Ishikawa (cell line): Measurements from ENCODE around the gene HCFC1.

Source experiments
- CEBPB ChIP-seq: IDR thresholded peaks from 2 replicates; pipeline ENCODE4 v1.6.1; 2012
- CREB1 ChIP-seq: IDR thresholded peaks from 2 replicates; pipeline ENCODE4 v1.6.1; 2012; ENCODE audit warnings: low read depth
- EGR1 ChIP-seq: IDR thresholded peaks from 2 replicates; pipeline ENCODE4 v1.6.1; 2012
- EP300 ChIP-seq: IDR thresholded peaks from 2 replicates; pipeline ENCODE4 v1.6.1; 2012; ENCODE audit warnings: borderline replicate concordance
- FOXM1 ChIP-seq: IDR thresholded peaks from 2 replicates; pipeline ENCODE4 v1.6.1; 2012; ENCODE audit warnings: low read depth, borderline replicate concordance
- MAX ChIP-seq: IDR thresholded peaks from 2 replicates; pipeline ENCODE4 v1.6.1; 2012
- NFIC ChIP-seq: IDR thresholded peaks from 2 replicates; pipeline ENCODE4 v1.6.1; 2012
- RAD21 ChIP-seq: IDR thresholded peaks from 2 replicates; pipeline ENCODE4 v1.6.1; 2012; ENCODE audit warnings: low read depth
- REST ChIP-seq: IDR thresholded peaks from 2 replicates; pipeline ENCODE4 v1.6.1; 2012; ENCODE audit warnings: low read depth, mild to moderate bottlenecking
- TAF1 ChIP-seq: IDR thresholded peaks from 2 replicates; pipeline ENCODE4 v1.6.1; 2012; ENCODE audit warnings: low read depth, mild to moderate bottlenecking
- TCF12 ChIP-seq: IDR thresholded peaks from 2 replicates; pipeline ENCODE4 v1.6.1; 2012; ENCODE audit warnings: low read depth
- TEAD4 ChIP-seq: IDR thresholded peaks from 2 replicates; pipeline ENCODE4 v1.6.1; 2012
- USF1 ChIP-seq: IDR thresholded peaks from 2 replicates; pipeline ENCODE4 v1.6.1; 2012
- YY1 ChIP-seq: IDR thresholded peaks from 2 replicates; pipeline ENCODE4 v1.6.1; 2012; ENCODE audit warnings: low read depth
- ZBTB7A ChIP-seq: IDR thresholded peaks from 2 replicates; pipeline ENCODE4 v1.6.1; 2012; ENCODE audit warnings: low read depth

HCFC1 gene

GRCh38 chrX:153921511-153922446 is 49.8 kb downstream of the HCFC1 start:
- TF ChIP-seq FOXM1 (no peak), RAD21 (no peak), ZBTB7A (no peak), MAX (no peak), CREB1 (no peak), TEAD4 (no peak), TAF1 (no peak), REST (no peak), USF1 (no peak), CEBPB (no peak), EP300 (no peak), NFIC (no peak), TCF12 (no peak)

- TF ChIP-seq TAF1 (no peak), EGR1 (no peak), YY1 (no peak), USF1 (no peak)
These were observed 50.5 kb downstream of the HCFC1 start for GRCh38 chrX:153921070-153921469.

GRCh38 chrX:153920546-153920945 is 51.1 kb downstream of the HCFC1 start:
- TF ChIP-seq EP300 (no peak), YY1 (no peak), CREB1 (no peak), MAX (no peak), NFIC (no peak), RAD21 (no peak), TEAD4 (no peak)

GRCh38 chrX:153919281-153919680 is 52.3 kb downstream of the HCFC1 start:
- TF ChIP-seq ZBTB7A (no peak), EGR1 (no peak), YY1 (no peak), CREB1 (no peak), RAD21 (no peak), REST (no peak), MAX (no peak), NFIC (no peak), CEBPB (no peak), TCF12 (no peak), USF1 (no peak), TEAD4 (no peak), TAF1 (no peak), FOXM1 (no peak), EP300 (no peak)

- TF ChIP-seq TCF12 (no peak), USF1 (no peak), FOXM1 (no peak), CREB1 (no peak), EP300 (no peak)
These were observed 53.7 kb downstream of the HCFC1 start for GRCh38 chrX:153917869-153918268.
